GM18520 (cell line): ENCODE results near the gene MYOT.
A peak's percentile ranks its signal among the peaks of the same experiment; 100 is the strongest.
"Not testable (repeated sequence)": the region's sequence is repeated elsewhere in the genome, so short reads cannot be mapped to it uniquely, and the experiment has no call there.

Experiments used
- ATAC-seq: cut with Tn5 transposase; IDR thresholded peaks from one replicate; pipeline ENCODE4 v1.9.1; 2021; ENCODE audit not compliant: unreplicated experiment

Gene MYOT

GRCh38 chr5:137856201-137856600, 11.5 kb upstream of the MYOT start:
- ATAC-seq: no peak

- no peak for ATAC-seq
Measured at GRCh38 chr5:137856916-137857862, 10.5 kb upstream of the MYOT start.

GRCh38 chr5:137858223-137858916, 9.3 kb upstream of the MYOT start:
- peak; percentile 59 for ATAC-seq

- ATAC-seq: no peak
Measured at GRCh38 chr5:137858954-137859353, 8.7 kb upstream of the MYOT start.

GRCh38 chr5:137862251-137862650, 5.4 kb upstream of the MYOT start:
- ATAC-seq: no peak

GRCh38 chr5:137863653-137864052, 4.0 kb upstream of the MYOT start:
- ATAC-seq: not testable (repeated sequence)

GRCh38 chr5:137866541-137867388, 895 bp upstream of the MYOT start:
- ATAC-seq: no peak

GRCh38 chr5:137870647-137871339, 3.1 kb downstream of the MYOT start:
- no peak for ATAC-seq

- no peak for ATAC-seq
Measured at GRCh38 chr5:137871571-137871970, 3.9 kb downstream of the MYOT start.

GRCh38 chr5:137872466-137872865, 4.8 kb downstream of the MYOT start:
- ATAC-seq: no peak

GRCh38 chr5:137876101-137876500, 8.4 kb downstream of the MYOT start:
- ATAC-seq: no peak

GRCh38 chr5:137880313-137880712, 12.7 kb downstream of the MYOT start:
- no peak for ATAC-seq

- no peak for ATAC-seq
Measured at GRCh38 chr5:137887831-137888230, 20.2 kb downstream of the MYOT start.

GRCh38 chr5:137888466-137888862, 20.8 kb downstream of the MYOT start:
- no peak for ATAC-seq

- ATAC-seq: peak; percentile 93
Measured at GRCh38 chr5:137888863-137889759, 21.5 kb downstream of the MYOT start, which contains the start of gene PKD2L2. PKD2L2 (plus strand) TSS chr5:137889457; CDS start chr5:137889492, 35 bp downstream.

- ATAC-seq: no peak
Measured at GRCh38 chr5:137890845-137891244, 23.2 kb downstream of the MYOT start.

- ATAC-seq: no peak
Measured at GRCh38 chr5:137891849-137892248, 24.2 kb downstream of the MYOT start.

- no peak for ATAC-seq
Measured at GRCh38 chr5:137894586-137894985, 26.9 kb downstream of the MYOT start.

GRCh38 chr5:137896560-137896959, 28.9 kb downstream of the MYOT start:
- ATAC-seq: no peak
